K562 (cell line): ENCODE data around the gene GPR3. TPM values are rescaled to one million over a fixed set of nuclear protein-coding genes. Genes with fewer than 3 reads are reported as not detected.

Experiments
- CLOCK ChIP-seq: fragments of 250-450 bp; sonication (Bioruptor Pico); IDR thresholded peaks from 2 replicates; pipeline ENCODE4 v1.4.0; 2020; ENCODE audit warnings: mild to moderate bottlenecking, moderate library complexity, borderline replicate concordance
- COPS2 ChIP-seq: fragments of 450-650 bp; conservative IDR thresholded peaks from 2 replicates; pipeline ENCODE4 v1.6.1; 2016; ENCODE audit warnings: mild to moderate bottlenecking, moderate library complexity
- MAFF ChIP-seq: IDR thresholded peaks from 2 replicates; pipeline ENCODE4 v1.6.1; 2012; ENCODE audit warnings: low read length, improper control_type of control experiment
- MED1 ChIP-seq: sonication (generic); formaldehyde crosslinking; IDR thresholded peaks from 2 replicates; pipeline ENCODE4 v1.8.1; 2023; ENCODE audit warnings: missing genetic modification reagents, borderline replicate concordance
- XRCC5 ChIP-seq: fragments of 200-400 bp; formaldehyde crosslinking; IDR thresholded peaks from 2 replicates; pipeline ENCODE4 v1.6.1; 2017; ENCODE audit warnings: low read depth, mild to moderate bottlenecking, low read length
- ZNF280B ChIP-seq: fragments of 250-450 bp; sonication (Bioruptor Pico); IDR thresholded peaks from 2 replicates; pipeline ENCODE4 v1.5.1; 2021; ENCODE audit warnings: mild to moderate bottlenecking
- polyA plus RNA-seq, 8 experiments: library from polyadenylated mRNA; depleted of rRNA in 4 of 8; stranded (reverse) in 5 of 8; unstranded in 3 of 8; fragments of >200 nt; fragmentation: Nextera tagmentation in 2 of 8; fragmentation: Illumina TruSeq in 1 of 8; extraction: Ambion mirVana in 2 of 8; extraction: Trizol in 1 of 8; gene quantifications; 2 replicates each; pipeline versions ENCODE4 v1.2.1 to v1.2.3, GENCODE V29; 2011 to 2014; ENCODE audit warnings: inconsistent platforms in 1 of 8, missing spikeins in 1 of 8
- total RNA-seq, 7 experiments: library from RNA; depleted of rRNA in 6 of 7; stranded (reverse); fragments of >200 nt in 6 of 7; fragmentation: Illumina TruSeq in 2 of 7; extraction: Trizol in 2 of 7; gene quantifications; 2 replicates each; pipeline versions ENCODE4 v1.2.1 to v1.2.3, GENCODE V29; 2011 to 2021; ENCODE audit warnings: low replicate concordance in 1 of 7

The GPR3 gene
- total and polyA plus RNA-seq, 9 of the 15 experiments (the other 6 are each of a cell fraction or from before 2014, with no cell fraction given), result 0.24 to 11.5 (median 3.7) TPM

- TF ChIP-seq CLOCK (CRISPR knock-in tag) (no peak), COPS2 (no peak), MAFF (no peak), XRCC5 (no peak), ZNF280B (CRISPR knock-in tag) (no peak), MED1 (CRISPR knock-in tag) (no peak)
Observed at GRCh38 chr1:27356277-27356618, 36.2 kb upstream of the GPR3 start (continued).
